Liver (tissue), 3 donors: ENCODE measurements around the gene CAPZA3.
"Not testable (repeated sequence)": the region's sequence is repeated elsewhere in the genome, so short reads cannot be mapped to it uniquely, and the experiment has no call there.

Experiments
- CTCF ChIP-seq: fragments of 150-350 bp; IDR thresholded peaks from 2 replicates; pipeline ENCODE4 v1.5.1; 2017; ENCODE audit warnings: improper control_type of control experiment, low read depth, low read length; ENCODE audit not compliant: missing input control
- GABPA ChIP-seq, 2 donors: IDR thresholded peaks in 1 of 2; conservative IDR thresholded peaks in 1 of 2; 2 replicates each; pipeline ENCODE4 v1.6.1; 2016; ENCODE audit warnings: antibody characterized with exemption in 2 of 2, mild to moderate bottlenecking in 1 of 2, moderate library complexity in 1 of 2
- HNF4A ChIP-seq, 2 donors: conservative IDR thresholded peaks; 2 replicates each; pipeline ENCODE4 v1.6.1; 2016; ENCODE audit warnings: antibody characterized with exemption in 2 of 2, mild to moderate bottlenecking in 2 of 2
- JUND ChIP-seq, 2 donors: IDR thresholded peaks; 2 replicates each; pipeline ENCODE4 v1.6.1; 2016; ENCODE audit warnings: antibody characterized with exemption in 2 of 2
- MAX ChIP-seq: IDR thresholded peaks from 2 replicates; pipeline ENCODE4 v1.6.1; 2016; ENCODE audit warnings: antibody characterized with exemption
- REST ChIP-seq: IDR thresholded peaks from 2 replicates; pipeline ENCODE4 v1.6.1; 2016; ENCODE audit warnings: antibody characterized with exemption, mild to moderate bottlenecking
- RXRA ChIP-seq, 2 donors: IDR thresholded peaks; 2 replicates each; pipeline ENCODE4 v1.6.1; 2017 to 2018; ENCODE audit warnings: antibody characterized with exemption in 2 of 2, mild to moderate bottlenecking in 1 of 2
- SP1 ChIP-seq: IDR thresholded peaks from 2 replicates; pipeline ENCODE4 v1.6.1; 2018; ENCODE audit warnings: antibody characterized with exemption, mild to moderate bottlenecking
- TAF1 ChIP-seq: conservative IDR thresholded peaks from 2 replicates; pipeline ENCODE4 v1.6.1; 2016; ENCODE audit warnings: antibody characterized with exemption, mild to moderate bottlenecking
- YY1 ChIP-seq: IDR thresholded peaks from 2 replicates; pipeline ENCODE4 v1.6.1; 2016; ENCODE audit warnings: antibody characterized with exemption, mild to moderate bottlenecking
- ZBTB33 ChIP-seq: IDR thresholded peaks from 2 replicates; pipeline ENCODE4 v1.6.1; 2016; ENCODE audit warnings: antibody characterized with exemption
- donor health status: healthy.
- donor health status: healthy.

- TF ChIP-seq RXRA (IDR thresholded peaks at IDR 0.05); CTCF; JUND (IDR thresholded peaks at IDR 0.05); YY1; GABPA (IDR thresholded peaks at IDR 0.05 in 1 of 2, conservative IDR thresholded peaks at IDR 0.05 in 1 of 2); TAF1; MAX; ZBTB33; REST; SP1; HNF4A (conservative IDR thresholded peaks at IDR 0.05): not testable (repeated sequence)
Observed at GRCh38 chr12:18785465-18785864, 47.5 kb downstream of the CAPZA3 start.
